OCI-LY7 (cell line): Measurements from ENCODE around the gene POLR1D.

Source experiments
- EZH2phosphoT487 ChIP-seq: fragments of 200-600 bp; sonication (generic); IDR thresholded peaks from 2 replicates; pipeline ENCODE4 v1.6.1; 2018; ENCODE audit warnings: low read depth, borderline replicate concordance, mild to moderate bottlenecking, mixed run types, antibody characterized with exemption, low read length, moderate library complexity, mixed read lengths
- TF ChIP-seq, protein P1 (sequence below): fragments of 200-600 bp; sonication (generic); conservative IDR thresholded peaks from 2 replicates; pipeline ENCODE4 v1.5.1; 2014; ENCODE audit warnings: mild to moderate bottlenecking, antibody characterized with exemption, low read length, moderate library complexity, mixed read lengths

- TF ChIP-seq, protein P1, sequence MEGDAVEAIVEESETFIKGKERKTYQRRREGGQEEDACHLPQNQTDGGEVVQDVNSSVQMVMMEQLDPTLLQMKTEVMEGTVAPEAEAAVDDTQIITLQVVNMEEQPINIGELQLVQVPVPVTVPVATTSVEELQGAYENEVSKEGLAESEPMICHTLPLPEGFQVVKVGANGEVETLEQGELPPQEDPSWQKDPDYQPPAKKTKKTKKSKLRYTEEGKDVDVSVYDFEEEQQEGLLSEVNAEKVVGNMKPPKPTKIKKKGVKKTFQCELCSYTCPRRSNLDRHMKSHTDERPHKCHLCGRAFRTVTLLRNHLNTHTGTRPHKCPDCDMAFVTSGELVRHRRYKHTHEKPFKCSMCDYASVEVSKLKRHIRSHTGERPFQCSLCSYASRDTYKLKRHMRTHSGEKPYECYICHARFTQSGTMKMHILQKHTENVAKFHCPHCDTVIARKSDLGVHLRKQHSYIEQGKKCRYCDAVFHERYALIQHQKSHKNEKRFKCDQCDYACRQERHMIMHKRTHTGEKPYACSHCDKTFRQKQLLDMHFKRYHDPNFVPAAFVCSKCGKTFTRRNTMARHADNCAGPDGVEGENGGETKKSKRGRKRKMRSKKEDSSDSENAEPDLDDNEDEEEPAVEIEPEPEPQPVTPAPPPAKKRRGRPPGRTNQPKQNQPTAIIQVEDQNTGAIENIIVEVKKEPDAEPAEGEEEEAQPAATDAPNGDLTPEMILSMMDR: no peak
- no peak for TF ChIP-seq EZH2phosphoT487
Measured at GRCh38 chr13:27595055-27595811, 26.5 kb upstream of the POLR1D start.
